K562 (cell line): Measurements from ENCODE around the gene SKIL. TPM values are rescaled to one million over a fixed set of nuclear protein-coding genes. Genes with fewer than 3 reads are reported as not detected.

Experiments
- ARID1B ChIP-seq: fragments of 450-650 bp; IDR thresholded peaks from 2 replicates; pipeline ENCODE4 v1.6.1; 2016; ENCODE audit warnings: antibody characterized with exemption, mild to moderate bottlenecking, inconsistent platforms
- BRF1 ChIP-seq: IDR thresholded peaks from 3 replicates; pipeline ENCODE4 v1.6.1; 2011; ENCODE audit warnings: borderline replicate concordance, mild to moderate bottlenecking; ENCODE audit not compliant: insufficient read length; ENCODE audit errors: extremely low read depth
- CBX3 ChIP-seq, 2 experiments: IDR thresholded peaks; 1 replicate in 1 of 2; 2 replicates in 1 of 2; pipeline ENCODE4 v1.6.1; 2012; ENCODE audit warnings: inconsistent platforms in 2 of 2, low read length in 2 of 2, borderline replicate concordance in 1 of 2, control low read depth in 1 of 2
- DLX4 ChIP-seq: fragments of 250-450 bp; sonication (Bioruptor Pico); IDR thresholded peaks from 2 replicates; pipeline ENCODE4 v1.6.1; 2021; ENCODE audit warnings: mild to moderate bottlenecking
- FOXJ2 ChIP-seq: fragments of 200-800 bp; sonication (Bioruptor generic); IDR thresholded peaks from 2 replicates; pipeline ENCODE4 v1.6.1; 2016; ENCODE audit warnings: missing genetic modification characterization, missing compliant biosample characterization
- FOXJ3 ChIP-seq: sonication (generic); formaldehyde crosslinking; IDR thresholded peaks from 2 replicates; pipeline ENCODE4 v1.4.0; 2020; ENCODE audit warnings: mild to moderate bottlenecking, missing genetic modification reagents
- GABPB1 ChIP-seq: sonication (generic); formaldehyde crosslinking; IDR thresholded peaks from 2 replicates; pipeline ENCODE4 v1.8.0; 2022; ENCODE audit warnings: mild to moderate bottlenecking, missing genetic modification reagents
- HMBOX1 ChIP-seq: sonication (generic); IDR thresholded peaks from 2 replicates; pipeline ENCODE4 v1.6.1; 2016
- KAT7 ChIP-seq: sonication (generic); formaldehyde crosslinking; IDR thresholded peaks from 2 replicates; pipeline ENCODE4 v1.8.0; 2022; ENCODE audit warnings: missing genetic modification reagents, mild to moderate bottlenecking, borderline replicate concordance
- KDM4B ChIP-seq, 2 experiments: fragments of 450-650 bp in 1 of 2; sonication (generic) in 1 of 2; IDR thresholded peaks; 2 replicates each; pipeline ENCODE4 v1.6.1; 2016 to 2017; ENCODE audit warnings: borderline replicate concordance in 2 of 2, antibody characterized with exemption in 1 of 2, low read depth in 1 of 2, mild to moderate bottlenecking in 1 of 2
- MEF2A ChIP-seq: IDR thresholded peaks from 2 replicates; pipeline ENCODE4 v1.6.1; 2011; ENCODE audit warnings: low read depth, mild to moderate bottlenecking, low read length, moderate library complexity; ENCODE audit not compliant: control insufficient read depth
- MEIS2 ChIP-seq: fragments of 450-650 bp; IDR thresholded peaks from 2 replicates; pipeline ENCODE4 v1.6.1; 2014; ENCODE audit warnings: mild to moderate bottlenecking; ENCODE audit not compliant: partially characterized antibody
- NEUROD1 ChIP-seq: fragments of 150-350 bp; IDR thresholded peaks from 2 replicates; pipeline ENCODE4 v1.6.1; 2014; ENCODE audit warnings: borderline replicate concordance, low read length, low read depth; ENCODE audit not compliant: partially characterized antibody
- NFRKB ChIP-seq: fragments of 450-650 bp; IDR thresholded peaks from 2 replicates; pipeline ENCODE4 v1.6.1; 2016; ENCODE audit warnings: low read depth
- RBM15 ChIP-seq: fragments of 200-400 bp; formaldehyde crosslinking; IDR thresholded peaks from 2 replicates; pipeline ENCODE4 v1.6.1; 2018; ENCODE audit warnings: mild to moderate bottlenecking, low read length, moderate library complexity; ENCODE audit not compliant: insufficient read depth
- RBM17 ChIP-seq: fragments of 200-400 bp; formaldehyde crosslinking; IDR thresholded peaks from 2 replicates; pipeline ENCODE4 v1.6.1; 2017; ENCODE audit warnings: low read depth, mild to moderate bottlenecking, low read length, borderline replicate concordance
- SMC3 ChIP-seq: conservative IDR thresholded peaks from 2 replicates; pipeline ENCODE4 v1.6.1; 2011; ENCODE audit warnings: low read depth, low read length, improper control_type of control experiment; ENCODE audit not compliant: insufficient read depth
- SPI1 ChIP-seq: IDR thresholded peaks from 2 replicates; pipeline ENCODE4 v1.6.1; 2011; ENCODE audit warnings: low read depth, low read length, control low read depth, borderline replicate concordance
- STAG1 ChIP-seq: sonication (generic); formaldehyde crosslinking; IDR thresholded peaks from 2 replicates; pipeline ENCODE4 v1.5.0; 2020; ENCODE audit warnings: missing genetic modification reagents, borderline replicate concordance
- TRIM24 ChIP-seq, 2 experiments: fragments of 450-650 bp; IDR thresholded peaks; 2 replicates each; pipeline ENCODE4 v1.6.1; 2016
- YBX1 ChIP-seq: fragments of 450-650 bp; IDR thresholded peaks from 2 replicates; pipeline ENCODE4 v1.7.1; 2016; ENCODE audit warnings: mild to moderate bottlenecking
- ZNF512 ChIP-seq: IDR thresholded peaks from 2 replicates; pipeline ENCODE4 v1.6.1; 2016; ENCODE audit warnings: missing genetic modification characterization, missing compliant biosample characterization
- ZNF57 ChIP-seq: fragments of 450-650 bp; formaldehyde crosslinking; IDR thresholded peaks from 2 replicates; pipeline ENCODE4 v1.4.0; 2020; ENCODE audit warnings: mild to moderate bottlenecking, moderate library complexity
- polyA plus RNA-seq, 8 experiments: library from polyadenylated mRNA; depleted of rRNA in 4 of 8; stranded (reverse) in 5 of 8; unstranded in 3 of 8; fragments of >200 nt; fragmentation: Nextera tagmentation in 2 of 8; fragmentation: Illumina TruSeq in 1 of 8; extraction: Ambion mirVana in 2 of 8; extraction: Trizol in 1 of 8; gene quantifications; 2 replicates each; pipeline versions ENCODE4 v1.2.1 to v1.2.3, GENCODE V29; 2011 to 2014; ENCODE audit warnings: inconsistent platforms in 1 of 8, missing spikeins in 1 of 8
- total RNA-seq, 7 experiments: library from RNA; depleted of rRNA in 6 of 7; stranded (reverse); fragments of >200 nt in 6 of 7; fragmentation: Illumina TruSeq in 2 of 7; extraction: Trizol in 2 of 7; gene quantifications; 2 replicates each; pipeline versions ENCODE4 v1.2.1 to v1.2.3, GENCODE V29; 2011 to 2021; ENCODE audit warnings: low replicate concordance in 1 of 7
- TF ChIP-seq, protein P1 (sequence below): fragments of 450-650 bp; conservative IDR thresholded peaks from 2 replicates; pipeline ENCODE4 v1.6.1; 2016; ENCODE audit warnings: missing genetic modification characterization, low read depth, mild to moderate bottlenecking, control low read depth, missing compliant biosample characterization

Gene SKIL
- total and polyA plus RNA-seq, 9 of the 15 experiments (the other 6 are each of a cell fraction or from before 2014, with no cell fraction given): 4.3 to 19.1 (median 9.7) TPM

DNA sequence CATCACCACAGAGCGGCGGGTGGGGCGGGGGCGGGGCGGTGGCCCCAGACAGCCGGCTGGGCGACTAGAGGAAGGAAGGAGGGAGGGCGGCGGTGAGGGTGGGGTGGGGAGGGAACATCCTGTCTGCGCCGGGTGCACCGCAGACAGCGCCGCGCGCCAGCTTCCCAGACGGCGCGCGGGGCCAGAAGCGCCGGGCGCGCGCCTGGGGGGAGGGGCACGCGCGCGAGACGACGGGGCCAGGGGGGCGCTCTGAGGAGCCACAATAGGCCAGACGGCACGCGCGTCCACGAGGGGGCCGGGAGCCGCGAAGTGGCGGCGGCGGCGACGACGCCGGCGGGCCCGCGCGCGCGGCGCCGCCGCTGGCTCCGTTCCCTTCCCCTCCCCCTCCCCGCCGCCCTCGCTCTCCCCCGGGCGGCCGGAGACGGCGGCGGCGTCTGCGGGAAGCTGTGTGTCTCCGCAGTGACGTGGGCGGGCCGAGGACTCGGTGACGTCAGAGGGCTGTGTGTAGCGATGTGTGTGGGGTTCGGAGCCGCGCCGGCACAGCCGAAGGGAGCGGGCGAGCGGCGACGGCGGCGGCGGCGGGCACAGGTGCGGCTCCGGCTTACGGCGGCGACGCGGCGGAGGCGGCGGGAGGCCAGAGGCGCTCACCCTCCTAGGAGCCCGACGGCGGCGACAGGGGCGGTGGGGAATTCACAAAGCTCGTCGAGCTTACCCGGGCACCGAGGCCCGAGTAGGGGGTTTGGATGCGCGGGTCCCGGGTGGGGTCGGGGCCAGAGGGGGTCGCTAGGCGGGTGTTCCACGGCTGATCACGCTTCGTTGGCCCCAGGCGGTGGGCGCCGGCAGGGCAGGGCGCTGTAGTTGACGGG is at the start of gene SKIL (continued):
- no peak for TF ChIP-seq CBX3 (IDR thresholded peaks at IDR 0.05; ENCODE audit: borderline replicate concordance in 1 of 2, low read length in 2 of 2)
- TF ChIP-seq FOXJ2 (tag): peak; percentile 94
- TF ChIP-seq ZNF57 (CRISPR knock-in tag): no peak
- TF ChIP-seq NFRKB: no peak
- TF ChIP-seq KAT7 (CRISPR knock-in tag): no peak
- TF ChIP-seq BRF1: no peak
- TF ChIP-seq ZNF512: no peak
- no peak for TF ChIP-seq STAG1 (CRISPR knock-in tag)
- no peak for TF ChIP-seq MEF2A
- no peak for TF ChIP-seq KDM4B (IDR thresholded peaks at IDR 0.05; ENCODE audit: borderline replicate concordance in 2 of 2, low read depth in 1 of 2)
- TF ChIP-seq SPI1: no peak
- TF ChIP-seq YBX1: no peak
- 0 out of 2 replicates have a peak, but pooled peaks have one; percentile 10 for TF ChIP-seq GABPB1 (CRISPR knock-in tag)
- TF ChIP-seq HMBOX1: no peak
- TF ChIP-seq RBM15: no peak
- TF ChIP-seq TRIM24 (IDR thresholded peaks at IDR 0.05): no peak
- no peak for TF ChIP-seq ARID1B
- TF ChIP-seq SMC3: no peak
- no peak for TF ChIP-seq FOXJ3 (CRISPR knock-in tag)
- TF ChIP-seq RBM17: no peak
- TF ChIP-seq DLX4: no peak
- TF ChIP-seq, protein P1, sequence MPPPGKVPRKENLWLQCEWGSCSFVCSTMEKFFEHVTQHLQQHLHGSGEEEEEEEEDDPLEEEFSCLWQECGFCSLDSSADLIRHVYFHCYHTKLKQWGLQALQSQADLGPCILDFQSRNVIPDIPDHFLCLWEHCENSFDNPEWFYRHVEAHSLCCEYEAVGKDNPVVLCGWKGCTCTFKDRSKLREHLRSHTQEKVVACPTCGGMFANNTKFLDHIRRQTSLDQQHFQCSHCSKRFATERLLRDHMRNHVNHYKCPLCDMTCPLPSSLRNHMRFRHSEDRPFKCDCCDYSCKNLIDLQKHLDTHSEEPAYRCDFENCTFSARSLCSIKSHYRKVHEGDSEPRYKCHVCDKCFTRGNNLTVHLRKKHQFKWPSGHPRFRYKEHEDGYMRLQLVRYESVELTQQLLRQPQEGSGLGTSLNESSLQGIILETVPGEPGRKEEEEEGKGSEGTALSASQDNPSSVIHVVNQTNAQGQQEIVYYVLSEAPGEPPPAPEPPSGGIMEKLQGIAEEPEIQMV (tag): no peak
- peak; percentile 36 for TF ChIP-seq NEUROD1
- TF ChIP-seq MEIS2: no peak
